HG02943 (cell line): ENCODE data around the gene RAD51AP2.

Experiments
- ATAC-seq: cut with Tn5 transposase; IDR thresholded peaks from one replicate; pipeline ENCODE4 v1.9.1; 2021; ENCODE audit warnings: mild to moderate bottlenecking, low read depth, moderate library complexity; ENCODE audit not compliant: unreplicated experiment

RAD51AP2 gene

GRCh38 chr2:17471979-17472378, 46.3 kb downstream of the RAD51AP2 start:
- no peak for ATAC-seq

- no peak for ATAC-seq
Measured at GRCh38 chr2:17470855-17471641, 47.2 kb downstream of the RAD51AP2 start.

GRCh38 chr2:17461087-17461475, 57.2 kb downstream of the RAD51AP2 start:
- ATAC-seq: no peak
